Measurements from ENCODE around the gene CCL11.

DNA sequence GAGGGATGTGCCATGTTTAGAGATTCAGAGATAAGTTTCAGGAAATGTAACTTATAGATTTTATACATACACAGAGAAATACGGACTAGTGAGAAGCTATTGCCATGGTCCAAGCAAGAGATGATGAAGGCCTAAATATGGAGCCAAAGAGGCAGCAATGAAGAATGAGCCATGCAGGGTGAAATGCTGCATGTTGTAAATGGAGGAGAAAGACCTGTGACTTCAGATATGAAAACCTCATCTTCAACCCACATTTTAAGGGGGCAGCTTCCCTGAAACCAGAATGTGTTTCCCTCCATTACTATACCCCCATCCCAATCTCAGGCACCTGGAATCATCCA lies 27.6 kb upstream of the CCL11 start:
- no peak for TF ChIP-seq JUND (CRISPR knock-in tag; IDR thresholded peaks at IDR 0.05)
- no peak for TF ChIP-seq YEATS4 (CRISPR knock-in tag; IDR thresholded peaks at IDR 0.05; ENCODE audit: borderline replicate concordance)
- no peak for TF ChIP-seq ZNF746 (CRISPR knock-in tag; IDR thresholded peaks at IDR 0.05)
- no peak for TF ChIP-seq ZNF550 (CRISPR knock-in tag; IDR thresholded peaks at IDR 0.05; ENCODE audit: borderline replicate concordance)
- TF ChIP-seq, protein P1, sequence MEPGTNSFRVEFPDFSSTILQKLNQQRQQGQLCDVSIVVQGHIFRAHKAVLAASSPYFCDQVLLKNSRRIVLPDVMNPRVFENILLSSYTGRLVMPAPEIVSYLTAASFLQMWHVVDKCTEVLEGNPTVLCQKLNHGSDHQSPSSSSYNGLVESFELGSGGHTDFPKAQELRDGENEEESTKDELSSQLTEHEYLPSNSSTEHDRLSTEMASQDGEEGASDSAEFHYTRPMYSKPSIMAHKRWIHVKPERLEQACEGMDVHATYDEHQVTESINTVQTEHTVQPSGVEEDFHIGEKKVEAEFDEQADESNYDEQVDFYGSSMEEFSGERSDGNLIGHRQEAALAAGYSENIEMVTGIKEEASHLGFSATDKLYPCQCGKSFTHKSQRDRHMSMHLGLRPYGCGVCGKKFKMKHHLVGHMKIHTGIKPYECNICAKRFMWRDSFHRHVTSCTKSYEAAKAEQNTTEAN (CRISPR knock-in tag; conservative IDR thresholded peaks at IDR 0.05), result no peak
- no peak for TF ChIP-seq MEIS2 (CRISPR knock-in tag; IDR thresholded peaks at IDR 0.05)
- no peak for TF ChIP-seq ZNF878 (CRISPR knock-in tag; IDR thresholded peaks at IDR 0.05)
- TF ChIP-seq, protein P2, sequence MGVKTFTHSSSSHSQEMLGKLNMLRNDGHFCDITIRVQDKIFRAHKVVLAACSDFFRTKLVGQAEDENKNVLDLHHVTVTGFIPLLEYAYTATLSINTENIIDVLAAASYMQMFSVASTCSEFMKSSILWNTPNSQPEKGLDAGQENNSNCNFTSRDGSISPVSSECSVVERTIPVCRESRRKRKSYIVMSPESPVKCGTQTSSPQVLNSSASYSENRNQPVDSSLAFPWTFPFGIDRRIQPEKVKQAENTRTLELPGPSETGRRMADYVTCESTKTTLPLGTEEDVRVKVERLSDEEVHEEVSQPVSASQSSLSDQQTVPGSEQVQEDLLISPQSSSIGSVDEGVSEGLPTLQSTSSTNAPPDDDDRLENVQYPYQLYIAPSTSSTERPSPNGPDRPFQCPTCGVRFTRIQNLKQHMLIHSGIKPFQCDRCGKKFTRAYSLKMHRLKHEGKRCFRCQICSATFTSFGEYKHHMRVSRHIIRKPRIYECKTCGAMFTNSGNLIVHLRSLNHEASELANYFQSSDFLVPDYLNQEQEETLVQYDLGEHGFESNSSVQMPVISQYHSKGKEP (CRISPR knock-in tag; IDR thresholded peaks at IDR 0.05), result no peak
- TF ChIP-seq, protein P3, sequence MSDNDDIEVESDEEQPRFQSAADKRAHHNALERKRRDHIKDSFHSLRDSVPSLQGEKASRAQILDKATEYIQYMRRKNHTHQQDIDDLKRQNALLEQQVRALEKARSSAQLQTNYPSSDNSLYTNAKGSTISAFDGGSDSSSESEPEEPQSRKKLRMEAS (IDR thresholded peaks at IDR 0.05), result no peak
- no peak for TF ChIP-seq TCF7L2 (IDR thresholded peaks at IDR 0.05; ENCODE audit: low read depth, low read length)
- TF ChIP-seq MLX (CRISPR knock-in tag; IDR thresholded peaks at IDR 0.05), result no peak
- no peak for TF ChIP-seq KAT7 (CRISPR knock-in tag; IDR thresholded peaks at IDR 0.05; ENCODE audit: borderline replicate concordance)
